B cell (primary cell): ENCODE data around the gene CADM1. TPM values are rescaled to one million over a fixed set of nuclear protein-coding genes. Genes with fewer than 3 reads are reported as not detected.

Source experiments
- ATAC-seq: fragments of 200-7000 bp; cut with Tn5 transposase; one replicate; pipeline ENCODE4 v1.10.0; 2021; ENCODE audit warnings: low read depth, mild to moderate bottlenecking, moderate number of reproducible peaks, moderate library complexity
- CTCF ChIA-PET: fragments of 350-600 bp; sonication (Branson Sonifier 250); formaldehyde crosslinking; loops from one replicate; lab custom pipeline; 2021; ENCODE audit warnings: antibody characterized with exemption, inconsistent platforms; lab: Charles Lee
- POLR2A ChIA-PET: fragments of 350-600 bp; sonication (Branson Sonifier 250); formaldehyde crosslinking; loops from one replicate; lab custom pipeline; 2021; ENCODE audit warnings: antibody characterized with exemption; lab: Charles Lee
- DNase-seq: peaks from one replicate; pipeline ENCODE4 v3.0.0; 2013
- H2AFZ ChIP-seq: 2 replicates; pipeline ENCODE4 v1.6.1; 2012; ENCODE audit warnings: mild to moderate bottlenecking, low read depth, low read length; ENCODE audit not compliant: insufficient read depth, poor library complexity, severe bottlenecking
- H3K27ac ChIP-seq, 2 donors: 1 replicate in 1 of 2; 2 replicates in 1 of 2; pipeline ENCODE4 v1.5.1; 2012 to 2013; ENCODE audit warnings: low read length in 2 of 2, mild to moderate bottlenecking in 2 of 2, moderate library complexity in 1 of 2
- H3K27me3 ChIP-seq, 4 experiments: fragments of 200-600 bp in 1 of 4; sonication (generic) in 1 of 4; replicated peaks in 1 of 4; 1 replicate in 2 of 4; 2 replicates in 2 of 4; pipeline versions ENCODE4 v1.6.1 to v1.7.0; 2013 to 2016; ENCODE audit warnings: low read length in 3 of 4, mild to moderate bottlenecking in 2 of 4, mixed read lengths in 1 of 4, moderate library complexity in 1 of 4; ENCODE audit not compliant: insufficient read depth in 4 of 4, control insufficient read depth in 3 of 4; ENCODE audit errors: control extremely low read depth in 1 of 4
- H3K36me3 ChIP-seq, 2 experiments: replicated peaks in 1 of 2; 1 replicate in 1 of 2; 2 replicates in 1 of 2; pipeline versions ENCODE4 v1.6.1 to v1.7.1; 2013; ENCODE audit warnings: low read length in 1 of 2; ENCODE audit not compliant: insufficient read depth in 2 of 2, control insufficient read depth in 1 of 2; ENCODE audit errors: control extremely low read depth in 1 of 2, extremely low read depth in 1 of 2
- H3K4me1 ChIP-seq, 2 donors: fragments of 200-600 bp in 1 of 2; sonication (generic) in 1 of 2; 1 replicate in 1 of 2; 2 replicates in 1 of 2; pipeline versions ENCODE4 v1.5.1 to v1.6.1; 2013 to 2017; ENCODE audit warnings: low read length in 2 of 2; ENCODE audit not compliant: control insufficient read depth in 2 of 2, insufficient read depth in 2 of 2
- H3K4me2 ChIP-seq: replicated peaks from 2 replicates; pipeline ENCODE3; 2012; ENCODE audit warnings: mild to moderate bottlenecking, low read depth, low read length; ENCODE audit not compliant: poor library complexity, severe bottlenecking
- H3K4me3 ChIP-seq, 5 experiments: fragments of 200-600 bp in 1 of 5; sonication (generic) in 1 of 5; 1 replicate in 3 of 5; 2 replicates in 2 of 5; pipeline versions ENCODE4 v1.5.1 to v1.7.0; 2011 to 2016; ENCODE audit warnings: low read length in 4 of 5, mild to moderate bottlenecking in 4 of 5, low read depth in 2 of 5, control low read depth in 1 of 5, moderate library complexity in 1 of 5; ENCODE audit not compliant: insufficient read depth in 1 of 5; ENCODE audit errors: control extremely low read depth in 1 of 5, extremely low read depth in 1 of 5
- H3K79me2 ChIP-seq: fragments of 200-600 bp; sonication (generic); one replicate; pipeline ENCODE4 v1.6.0; 2016; ENCODE audit warnings: low read length; ENCODE audit not compliant: control insufficient read depth, insufficient read depth
- H3K9ac ChIP-seq: fragments of 200-600 bp; sonication (generic); 2 replicates; pipeline ENCODE4 v1.6.1; 2017; ENCODE audit warnings: mild to moderate bottlenecking, low read length, moderate library complexity
- H3K9me3 ChIP-seq, 3 donors: one replicate each; pipeline versions ENCODE4 v1.6.1 to v1.7.1; 2013; ENCODE audit warnings: low read length in 2 of 3; ENCODE audit not compliant: control insufficient read depth in 2 of 3, insufficient read depth in 1 of 3; ENCODE audit errors: control extremely low read depth in 1 of 3
- H4K20me1 ChIP-seq: 2 replicates; pipeline ENCODE4 v1.6.0; 2012; ENCODE audit warnings: mild to moderate bottlenecking, low read length; ENCODE audit not compliant: insufficient read depth, control insufficient read depth, poor library complexity, severe bottlenecking
- H3K27ac Mint-ChIP-seq: one replicate; pipeline ENCODE4 v1.8.0; 2021; ENCODE audit warnings: mixed read lengths
- H3K27me3 Mint-ChIP-seq: one replicate; pipeline ENCODE4 v1.8.0; 2021; ENCODE audit warnings: mixed read lengths
- H3K4me1 Mint-ChIP-seq: one replicate; pipeline ENCODE4 v1.8.0; 2021; ENCODE audit warnings: mixed read lengths
- H3K4me3 Mint-ChIP-seq: one replicate; pipeline ENCODE4 v1.8.0; 2021; ENCODE audit warnings: mixed read lengths
- H3K9me3 Mint-ChIP-seq: one replicate; pipeline ENCODE4 v1.8.0; 2022; ENCODE audit warnings: mixed read lengths; ENCODE audit not compliant: insufficient read depth
- EZH2 ChIP-seq: IDR thresholded peaks from 2 replicates; pipeline ENCODE4 v1.6.1; 2012; ENCODE audit warnings: borderline replicate concordance, low read depth, mild to moderate bottlenecking, moderate library complexity, low read length; ENCODE audit not compliant: insufficient read depth, poor library complexity, severe bottlenecking
- WGBS: methylation state at CpG from one replicate; pipeline ENCODE4 v1.1.5; 2013; ENCODE audit warnings: missing lambda C conversion rate; ENCODE audit not compliant: insufficient coverage; 5-methylcytosine and 5-hydroxymethylcytosine counted together
- intact Hi-C: fragments of 100-400 bp; cut with micrococcal nuclease; formaldehyde crosslinking; loops from one replicate; pipeline ENCODE4 v1.10.0; 2022
- polyA plus RNA-seq: library from polyadenylated mRNA; depleted of rRNA; stranded (reverse); fragments of >200 nt; gene quantifications from 2 replicates; pipeline ENCODE4 v1.2.3, GENCODE V29; 2012
- total RNA-seq, 2 donors: library from RNA; stranded (reverse); fragments of 120-200 nt in 1 of 2; gene quantifications; 1 replicate in 1 of 2; 2 replicates in 1 of 2; pipeline versions ENCODE4 v1.2.3 to v1.2.4, GENCODE V29; 2013 to 2022
- TF ChIP-seq, protein P1 (sequence below): fragments of 200-600 bp; IDR thresholded peaks from one replicate; pipeline ENCODE4 v1.8.0; 2022; ENCODE audit warnings: antibody characterized with exemption, mild to moderate bottlenecking

The CADM1 gene
- total and polyA plus RNA-seq, 2 donors (not counting 1 experiment from before 2014, with no cell fraction given): 0.43 to 0.49 TPM

DNA sequence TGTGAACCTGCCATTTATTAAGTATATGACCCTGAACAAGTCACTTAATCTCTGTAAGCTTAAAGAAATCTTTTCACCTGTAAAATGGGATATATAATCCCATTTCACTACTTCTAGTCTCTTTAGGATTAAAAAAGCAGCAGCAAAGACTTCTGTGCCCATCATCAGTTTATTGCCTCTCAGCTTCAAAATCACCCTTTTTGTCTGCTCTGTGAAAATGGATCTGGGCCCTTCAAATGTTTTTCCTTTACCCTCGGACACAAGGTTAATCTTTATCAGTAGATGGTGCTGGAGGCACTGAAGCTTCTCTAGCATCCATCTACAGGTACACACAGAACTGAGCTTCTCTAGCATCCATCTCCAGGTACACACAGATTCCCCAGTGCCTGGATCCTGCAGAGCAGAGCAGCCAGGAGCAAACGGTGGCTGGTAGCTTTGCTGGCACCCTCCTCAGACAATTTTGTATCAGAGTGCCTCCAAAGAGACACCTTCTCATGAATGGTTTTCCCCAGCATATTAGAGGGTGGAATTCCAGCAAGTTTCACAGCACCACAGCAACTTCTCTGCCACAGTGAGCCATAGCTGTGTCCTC is 56.8 kb downstream of the CADM1 start:
- no peaks in the 10 kb centered on the region for H3K79me2 ChIP-seq
- no peaks in the 10 kb centered on the region for H3K4me1 Mint-ChIP-seq
- ATAC-seq (no peak), DNase-seq (no peak)
- no peak overlapping the region for H3K4me3 Mint-ChIP-seq
- no peaks in the 10 kb centered on the region for H4K20me1 ChIP-seq
- H3K27me3 Mint-ChIP-seq: no peaks in the 10 kb centered on the region
- no peak for TF ChIP-seq EZH2
- TF ChIP-seq, protein P1, sequence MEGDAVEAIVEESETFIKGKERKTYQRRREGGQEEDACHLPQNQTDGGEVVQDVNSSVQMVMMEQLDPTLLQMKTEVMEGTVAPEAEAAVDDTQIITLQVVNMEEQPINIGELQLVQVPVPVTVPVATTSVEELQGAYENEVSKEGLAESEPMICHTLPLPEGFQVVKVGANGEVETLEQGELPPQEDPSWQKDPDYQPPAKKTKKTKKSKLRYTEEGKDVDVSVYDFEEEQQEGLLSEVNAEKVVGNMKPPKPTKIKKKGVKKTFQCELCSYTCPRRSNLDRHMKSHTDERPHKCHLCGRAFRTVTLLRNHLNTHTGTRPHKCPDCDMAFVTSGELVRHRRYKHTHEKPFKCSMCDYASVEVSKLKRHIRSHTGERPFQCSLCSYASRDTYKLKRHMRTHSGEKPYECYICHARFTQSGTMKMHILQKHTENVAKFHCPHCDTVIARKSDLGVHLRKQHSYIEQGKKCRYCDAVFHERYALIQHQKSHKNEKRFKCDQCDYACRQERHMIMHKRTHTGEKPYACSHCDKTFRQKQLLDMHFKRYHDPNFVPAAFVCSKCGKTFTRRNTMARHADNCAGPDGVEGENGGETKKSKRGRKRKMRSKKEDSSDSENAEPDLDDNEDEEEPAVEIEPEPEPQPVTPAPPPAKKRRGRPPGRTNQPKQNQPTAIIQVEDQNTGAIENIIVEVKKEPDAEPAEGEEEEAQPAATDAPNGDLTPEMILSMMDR: no peak
- H2AFZ ChIP-seq: no peak overlapping the region
- no peak overlapping the region for H3K4me2 ChIP-seq
- WGBS: no CpG with 5 or more reads among the region's 2 CpGs
- ChIA-PET CTCF (no interaction called here), POLR2A (no interaction called here)
- no peaks in the 10 kb centered on the region for H3K36me3 ChIP-seq
- no peak overlapping the region for H3K27ac ChIP-seq
- H3K27ac Mint-ChIP-seq: no peak overlapping the region
- intact Hi-C loops: no loop called here
- H3K4me3 ChIP-seq: no peak overlapping the region
- no peaks in the 10 kb centered on the region for H3K27me3 ChIP-seq
- H3K9me3 Mint-ChIP-seq: peaks cover 10% of the 10 kb centered on the region
- H3K9me3 ChIP-seq: peaks cover 0 to 14% (median 7%) of the 10 kb centered on the region in 3 donors
- no peak overlapping the region for H3K9ac ChIP-seq
- no peaks in the 10 kb centered on the region for H3K4me1 ChIP-seq

DNA sequence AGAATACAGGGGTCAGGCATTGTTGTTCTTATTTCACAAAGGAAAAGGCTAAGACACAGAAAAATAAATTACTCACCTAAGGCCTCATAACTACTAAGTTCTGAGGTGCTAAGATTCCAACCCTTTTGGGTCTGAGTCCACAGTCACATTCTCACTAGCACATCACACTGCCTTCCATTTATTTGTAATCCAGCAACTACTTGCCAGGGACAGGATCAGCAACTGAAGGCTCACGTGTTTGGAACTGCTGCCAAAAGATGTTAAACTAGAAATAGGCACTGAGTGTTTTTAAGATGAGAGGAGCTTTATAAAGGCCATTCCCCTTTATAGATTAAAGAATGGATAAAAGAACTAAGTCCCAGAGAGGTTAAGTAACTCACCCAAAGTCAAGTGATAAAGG is 58.0 kb downstream of the CADM1 start:
- TF ChIP-seq EZH2: no peak
- TF ChIP-seq, protein P1: no peak
- H3K9ac ChIP-seq: no peak overlapping the region
- ChIA-PET CTCF (no interaction called here), POLR2A (no interaction called here)
- Mint-ChIP-seq H3K4me1 (no peaks in the 10 kb centered on the region), H3K4me3 (no peak overlapping the region), H3K27ac (no peak overlapping the region), H3K27me3 (no peaks in the 10 kb centered on the region), H3K9me3 (peaks cover 10% of the 10 kb centered on the region)
- intact Hi-C loops: no loop called here
- H3K4me3 ChIP-seq: no peak overlapping the region
- no peaks in the 10 kb centered on the region for H3K27me3 ChIP-seq
- no CpG with 5 or more reads among the region's 1 CpG for WGBS
- ATAC-seq (no peak), DNase-seq (no peak)
- H3K4me2 ChIP-seq: no peak overlapping the region
- H3K9me3 ChIP-seq: peaks cover 0 to 14% (median 7%) of the 10 kb centered on the region in 3 donors
- no peaks in the 10 kb centered on the region for H4K20me1 ChIP-seq
- no peaks in the 10 kb centered on the region for H3K36me3 ChIP-seq
- no peak overlapping the region for H2AFZ ChIP-seq
- H3K4me1 ChIP-seq: no peaks in the 10 kb centered on the region
- H3K27ac ChIP-seq: no peak overlapping the region
- H3K79me2 ChIP-seq: no peaks in the 10 kb centered on the region
